HepG2 (cell line): ENCODE results near the gene GZMH. TPM values are rescaled to one million over a fixed set of nuclear protein-coding genes. Genes with fewer than 3 reads are reported as not detected.

Experiments used
- AKNA ChIP-seq: sonication (generic); formaldehyde crosslinking; IDR thresholded peaks from 2 replicates; pipeline ENCODE4 v1.4.0; 2020; ENCODE audit warnings: missing genetic modification reagents, borderline replicate concordance
- BRD4 ChIP-seq: sonication (generic); formaldehyde crosslinking; IDR thresholded peaks from 2 replicates; pipeline ENCODE4 v1.4.0; 2020; ENCODE audit warnings: missing genetic modification reagents
- CBX5 ChIP-seq: sonication (generic); formaldehyde crosslinking; IDR thresholded peaks from 2 replicates; pipeline ENCODE4 v1.4.0; 2020; ENCODE audit warnings: missing genetic modification reagents, borderline replicate concordance
- EHMT2 ChIP-seq: fragments of 200-600 bp; sonication (generic); IDR thresholded peaks from 2 replicates; pipeline ENCODE4 v1.7.0; 2017; ENCODE audit warnings: antibody characterized with exemption, low read depth, low read length, borderline replicate concordance
- FLYWCH1 ChIP-seq: sonication (generic); formaldehyde crosslinking; IDR thresholded peaks from 2 replicates; pipeline ENCODE4 v1.8.1; 2023; ENCODE audit warnings: mild to moderate bottlenecking, missing genetic modification reagents
- GATAD2A ChIP-seq: IDR thresholded peaks from 2 replicates; pipeline ENCODE4 v1.6.1; 2016
- HMG20A ChIP-seq: IDR thresholded peaks from 2 replicates; pipeline ENCODE4 v1.6.1; 2016; ENCODE audit warnings: borderline replicate concordance
- PREB ChIP-seq: sonication (generic); formaldehyde crosslinking; IDR thresholded peaks from 2 replicates; pipeline ENCODE4 v1.4.0; 2020; ENCODE audit warnings: missing genetic modification reagents
- REST ChIP-seq, 2 experiments: IDR thresholded peaks; 2 replicates each; pipeline ENCODE4 v1.6.1; 2011 to 2012; ENCODE audit warnings: low read length in 2 of 2, borderline replicate concordance in 1 of 2, low read depth in 1 of 2, mild to moderate bottlenecking in 1 of 2, moderate library complexity in 1 of 2
- SOX5 ChIP-seq: IDR thresholded peaks from 2 replicates; pipeline ENCODE4 v1.6.1; 2016; ENCODE audit warnings: borderline replicate concordance
- TCF7 ChIP-seq: sonication (generic); IDR thresholded peaks from 2 replicates; pipeline ENCODE4 v1.6.1; 2016; ENCODE audit warnings: antibody characterized with exemption, low read depth
- ZNF276 ChIP-seq: sonication (generic); formaldehyde crosslinking; IDR thresholded peaks from 2 replicates; pipeline ENCODE4 v1.4.0; 2020; ENCODE audit warnings: mild to moderate bottlenecking, low read depth, missing genetic modification reagents
- ZNF329 ChIP-seq: sonication (generic); formaldehyde crosslinking; IDR thresholded peaks from 2 replicates; pipeline ENCODE4 v1.9.0; 2021; ENCODE audit warnings: low read depth, mild to moderate bottlenecking, missing genetic modification reagents
- ZNF567 ChIP-seq: sonication (generic); formaldehyde crosslinking; IDR thresholded peaks from 2 replicates; pipeline ENCODE4 v1.8.1; 2023; ENCODE audit warnings: mild to moderate bottlenecking, missing genetic modification reagents, borderline replicate concordance
- polyA plus RNA-seq, 8 experiments: library from polyadenylated mRNA; depleted of rRNA in 3 of 8; stranded (reverse) in 7 of 8; unstranded in 1 of 8; fragments of >200 nt; fragmentation: Illumina TruSeq in 4 of 8; extraction: Trizol in 4 of 8; gene quantifications; 2 replicates each; pipeline versions ENCODE4 v1.2.1 to v1.2.3, GENCODE V29; 2011 to 2016; ENCODE audit warnings: low read depth in 4 of 8, missing spikeins in 1 of 8, mixed read lengths in 1 of 8; ENCODE audit not compliant: insufficient read depth in 1 of 8
- total RNA-seq, 5 experiments: library from RNA; depleted of rRNA; stranded (reverse); fragments of >200 nt; fragmentation: Illumina TruSeq; extraction: Trizol; gene quantifications; 2 replicates each; pipeline ENCODE4 v1.2.3, GENCODE V29; 2016; ENCODE audit warnings: low read depth in 1 of 5

The GZMH gene
- total and polyA plus RNA-seq, 2 of the 13 experiments (the other 11 are each of a cell fraction or from before 2014, with no cell fraction given) = 0.08 TPM; not detected in 1

- no peak for TF ChIP-seq AKNA (CRISPR knock-in tag)
- TF ChIP-seq ZNF329 (CRISPR knock-in tag) = no peak
- 0 out of 2 replicates have a peak, but pooled peaks have one; percentile 32 for TF ChIP-seq CBX5 (CRISPR knock-in tag)
- TF ChIP-seq ZNF567 (CRISPR knock-in tag) = 0 out of 2 replicates have a peak, but pooled peaks have one; percentile 54
- TF ChIP-seq FLYWCH1 = no peak
- TF ChIP-seq ZNF276 (CRISPR knock-in tag) = no peak
- TF ChIP-seq EHMT2 = no peak
- no peak for TF ChIP-seq GATAD2A (CRISPR knock-in tag)
- TF ChIP-seq HMG20A (CRISPR knock-in tag) = no peak
- no peak for TF ChIP-seq TCF7
- no peak for TF ChIP-seq BRD4 (CRISPR knock-in tag)
- no peak for TF ChIP-seq REST (IDR thresholded peaks at IDR 0.05; ENCODE audit: borderline replicate concordance in 1 of 2, low read depth in 1 of 2, low read length in 2 of 2)
- TF ChIP-seq SOX5 (CRISPR knock-in tag) = no peak
- no peak for TF ChIP-seq PREB
Observed at GRCh38 chr14:24605435-24606190, 3.9 kb downstream of the GZMH start (continued).
